Measurements from ENCODE around the gene CTNNA1.
A peak's percentile ranks its signal among the peaks of the same experiment; 100 is the strongest.
"Not testable (repeated sequence)": the region's sequence is repeated elsewhere in the genome, so short reads cannot be mapped to it uniquely, and the experiment has no call there.

Gene CTNNA1

DNA sequence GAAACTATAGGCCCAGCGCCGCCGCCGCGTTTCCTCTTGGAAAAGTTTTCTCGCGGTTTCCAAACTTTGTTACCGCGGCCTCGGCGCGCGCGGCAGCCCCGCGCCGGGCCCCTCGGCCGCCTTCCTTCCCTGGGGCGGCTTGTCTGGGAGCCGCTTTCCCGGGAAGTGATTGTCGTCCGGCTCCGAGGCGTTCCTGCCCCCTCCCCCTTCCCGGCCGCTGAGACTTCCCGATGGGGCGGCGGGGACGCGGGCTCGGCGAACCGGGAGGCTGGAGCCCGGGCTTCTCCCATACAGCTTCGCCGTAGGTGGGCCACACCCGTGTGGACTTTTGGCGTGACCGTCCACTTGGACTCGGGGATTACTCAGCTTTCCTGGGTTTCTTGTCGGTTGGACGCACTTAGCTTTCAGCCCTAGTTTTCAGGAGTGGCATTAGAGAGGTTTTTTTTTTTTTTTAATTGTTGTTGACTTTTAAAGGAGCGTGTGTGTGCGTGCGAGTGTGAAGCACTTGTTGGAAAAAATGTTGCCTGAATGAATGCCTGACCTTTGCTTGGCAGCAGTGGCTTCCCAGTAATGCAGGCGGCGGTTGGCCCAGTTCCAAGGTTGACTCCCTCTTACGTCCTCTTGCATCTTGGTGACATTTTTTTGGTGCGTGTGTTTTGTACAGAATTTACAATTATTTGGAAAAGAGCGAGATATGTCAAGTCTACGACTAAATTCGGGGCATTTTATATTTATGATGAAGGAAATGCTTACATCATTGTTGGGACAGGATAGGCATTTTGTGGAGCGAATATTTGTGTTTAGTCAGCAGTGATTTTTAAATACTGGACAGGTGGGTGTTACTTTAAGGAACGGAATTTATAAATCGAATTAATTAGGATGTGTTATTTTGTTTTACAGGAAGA lies 821 bp downstream of the CTNNA1 start:
- peak overlapping the region; percentile 67 for H3K4me3 ChIP-seq (ENCODE audit: low read length)
- DNase-seq (ENCODE audit: low read depth, low spot score), result no peak

- no peak for DNase-seq (ENCODE audit: low read depth, low spot score)
- H3K4me3 ChIP-seq (ENCODE audit: low read length), result no peak overlapping the region
Measured at GRCh38 chr5:138754699-138755057, 1.5 kb downstream of the CTNNA1 start.

DNA sequence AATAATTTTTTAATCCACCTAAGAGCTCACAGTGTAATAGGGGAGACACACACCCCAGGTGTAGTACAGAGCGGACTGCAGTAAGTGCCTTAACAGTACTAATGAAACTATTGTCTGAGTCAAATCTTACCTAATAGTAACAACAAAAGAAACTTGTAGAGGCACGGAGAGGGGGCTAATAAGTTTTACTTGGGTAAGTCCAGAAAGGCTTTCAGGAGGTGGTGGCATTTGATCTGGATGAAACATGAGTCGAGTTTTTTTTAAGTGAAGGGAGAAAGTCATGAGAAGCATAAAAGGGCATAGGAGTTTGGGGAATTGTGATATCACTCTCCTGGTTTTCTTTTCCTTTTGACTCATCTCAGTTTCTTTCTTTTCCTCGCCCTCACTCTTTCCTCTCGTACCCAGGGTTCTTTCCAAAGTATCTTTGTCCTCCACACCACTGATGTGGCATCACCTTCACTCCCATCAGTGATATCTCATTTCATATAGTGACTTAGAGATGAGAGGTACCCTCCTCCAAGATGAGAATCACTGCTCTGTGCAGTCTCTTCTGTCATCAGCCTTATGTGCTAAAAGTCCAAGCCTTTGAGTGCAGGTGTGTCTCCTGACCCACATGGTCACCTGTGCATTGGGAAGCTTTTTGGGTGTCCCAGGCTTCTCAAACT lies 2.0 kb downstream of the CTNNA1 start:
- DNase-seq (ENCODE audit: low read depth, low spot score), result no peak
- no peak overlapping the region for H3K4me3 ChIP-seq (ENCODE audit: low read length)

- no peak for DNase-seq (ENCODE audit: low read depth, low spot score)
Measured at GRCh38 chr5:138757061-138757776, 4.0 kb downstream of the CTNNA1 start.

GRCh38 chr5:138760448-138761110 lies 7.4 kb downstream of the CTNNA1 start:
- H3K4me3 ChIP-seq (ENCODE audit: low read length), result no peak overlapping the region
- no peak for DNase-seq (ENCODE audit: low read depth, low spot score)

More at GRCh38 chr5:138757061-138757776, 4.0 kb downstream of the CTNNA1 start:
- H3K4me3 ChIP-seq (ENCODE audit: low read length), result no peak overlapping the region

DNA sequence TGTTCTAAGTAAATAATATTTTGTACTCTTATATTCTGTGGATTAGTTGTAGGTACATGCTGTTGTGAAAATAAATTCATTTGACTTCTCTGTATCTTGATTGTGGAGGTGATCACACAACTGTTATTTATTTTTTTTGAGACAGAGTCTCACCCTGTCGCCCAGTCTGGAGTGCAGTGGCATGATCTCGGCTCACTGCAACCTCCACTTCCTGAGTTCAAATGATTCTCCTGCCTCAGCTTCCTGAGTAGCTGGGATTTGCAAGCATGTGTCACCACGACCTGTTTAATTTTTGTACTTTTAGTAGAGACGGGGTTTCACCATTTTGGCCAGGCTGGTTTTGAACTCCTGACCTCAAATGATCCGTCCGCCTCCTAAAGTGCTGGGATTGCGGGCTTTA lies 7.9 kb downstream of the CTNNA1 start:
- not testable (repeated sequence) for H3K4me3 ChIP-seq (ENCODE audit: low read length)
- peak; percentile 39 for DNase-seq (ENCODE audit: low read depth, low spot score)

- H3K4me3 ChIP-seq (ENCODE audit: low read length); DNase-seq (ENCODE audit: low read depth, low spot score): not testable (repeated sequence)
Measured at GRCh38 chr5:138761670-138762069, 8.4 kb downstream of the CTNNA1 start.

GRCh38 chr5:138762110-138762509 lies 8.9 kb downstream of the CTNNA1 start:
- H3K4me3 ChIP-seq (ENCODE audit: low read length), result no peak overlapping the region
- DNase-seq (ENCODE audit: low read depth, low spot score), result no peak

DNA sequence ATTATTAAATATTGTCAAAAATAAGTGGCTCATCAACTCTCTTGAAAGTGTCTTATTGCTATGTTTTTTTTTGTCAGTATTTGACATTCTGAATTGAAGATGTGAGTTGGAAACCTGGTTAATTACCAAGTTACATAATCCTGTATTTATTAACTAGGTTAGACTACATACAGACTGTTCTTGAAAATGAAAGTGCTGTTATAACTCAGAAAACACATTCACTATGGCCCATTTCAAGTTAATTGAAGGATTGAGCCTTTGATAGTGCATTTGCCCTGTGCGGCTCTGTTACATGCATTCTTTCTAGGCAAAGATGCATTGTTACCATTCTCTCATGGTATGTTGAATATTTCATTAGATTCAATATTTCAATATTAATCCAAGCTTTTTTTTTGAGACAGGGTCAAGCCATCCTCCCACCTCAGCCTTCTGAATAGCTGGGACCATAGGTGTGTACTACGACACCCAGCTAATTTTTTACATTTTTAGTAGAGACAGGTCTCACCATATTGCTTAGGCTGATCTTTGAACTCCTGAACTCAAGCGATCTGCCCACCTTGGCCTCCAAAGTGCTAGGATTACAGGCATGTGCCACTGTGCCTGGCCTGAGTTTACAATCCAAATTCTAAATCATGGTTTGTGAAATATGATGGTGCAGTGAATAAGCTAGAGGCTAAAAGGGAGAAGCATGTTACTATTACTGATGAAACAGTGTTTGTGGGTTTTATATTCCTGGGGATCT lies 10.0 kb downstream of the CTNNA1 start:
- no peak overlapping the region for H3K4me3 ChIP-seq (ENCODE audit: low read length)
- no peak for DNase-seq (ENCODE audit: low read depth, low spot score)

- no peak overlapping the region for H3K4me3 ChIP-seq (ENCODE audit: low read length)
- DNase-seq (ENCODE audit: low read depth, low spot score), result no peak
Measured at GRCh38 chr5:138770291-138770690, 17.1 kb downstream of the CTNNA1 start.

- H3K4me3 ChIP-seq (ENCODE audit: low read length), result no peak overlapping the region
- DNase-seq (ENCODE audit: low read depth, low spot score), result no peak
Measured at GRCh38 chr5:138770977-138771376, 17.8 kb downstream of the CTNNA1 start.

- DNase-seq (ENCODE audit: low read depth, low spot score), result no peak
- H3K4me3 ChIP-seq (ENCODE audit: low read length), result no peak overlapping the region
Measured at GRCh38 chr5:138772986-138773594, 19.9 kb downstream of the CTNNA1 start.

GRCh38 chr5:138773624-138774023 lies 20.4 kb downstream of the CTNNA1 start:
- not testable (repeated sequence) for H3K4me3 ChIP-seq (ENCODE audit: low read length); DNase-seq (ENCODE audit: low read depth, low spot score)

- no peak for DNase-seq (ENCODE audit: low read depth, low spot score)
- no peak overlapping the region for H3K4me3 ChIP-seq (ENCODE audit: low read length)
Measured at GRCh38 chr5:138775034-138775433, 21.8 kb downstream of the CTNNA1 start.

- DNase-seq (ENCODE audit: low read depth, low spot score), result no peak
- H3K4me3 ChIP-seq (ENCODE audit: low read length), result no peak overlapping the region
Measured at GRCh38 chr5:138778234-138778633, 25.0 kb downstream of the CTNNA1 start.

- H3K4me3 ChIP-seq (ENCODE audit: low read length), result no peak overlapping the region
- DNase-seq (ENCODE audit: low read depth, low spot score), result no peak
Measured at GRCh38 chr5:138783976-138784375, 30.8 kb downstream of the CTNNA1 start.

DNA sequence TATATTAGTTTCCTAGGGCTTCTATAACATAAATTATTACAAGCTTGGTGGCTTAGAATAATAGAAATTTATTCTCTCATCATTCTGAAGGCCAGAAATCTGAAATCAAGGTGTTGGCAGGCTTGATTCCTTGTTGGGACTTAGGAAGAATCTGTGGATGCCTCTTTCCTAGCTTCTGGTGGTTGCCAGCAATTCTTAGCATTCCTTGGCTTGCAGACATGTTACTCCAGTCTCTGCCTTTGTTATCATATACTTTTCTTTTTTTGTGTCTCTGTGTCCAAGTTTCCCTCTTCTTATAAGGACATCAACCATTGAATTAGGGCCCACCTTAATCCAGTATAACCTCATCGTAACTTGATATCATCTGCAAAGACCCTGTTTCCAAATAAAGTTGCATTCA lies 31.4 kb downstream of the CTNNA1 start:
- H3K4me3 ChIP-seq (ENCODE audit: low read length), result no peak overlapping the region
- no peak for DNase-seq (ENCODE audit: low read depth, low spot score)

DNA sequence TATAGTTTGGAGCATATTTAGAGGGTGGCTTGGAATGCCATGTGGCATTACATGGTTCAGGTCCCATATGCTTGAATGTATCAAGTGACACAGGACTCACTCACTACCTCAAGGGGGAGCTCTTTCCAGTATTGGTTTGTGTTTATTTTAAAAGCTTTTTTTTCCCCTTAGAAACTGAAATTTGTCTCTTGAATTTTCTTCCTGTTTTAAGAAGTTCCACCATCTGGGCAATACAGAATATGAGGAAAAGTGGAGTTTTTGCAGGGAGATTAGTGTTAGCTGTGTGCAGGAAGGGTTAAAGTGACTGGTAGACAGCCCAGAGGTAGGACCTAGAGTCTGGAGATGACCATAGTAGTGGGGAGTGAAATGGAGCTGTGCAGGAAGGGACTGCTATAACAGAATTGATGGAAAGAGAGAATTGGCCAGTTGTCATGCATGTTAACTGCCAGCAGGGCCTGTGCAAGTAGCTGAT lies 36.6 kb downstream of the CTNNA1 start:
- DNase-seq (ENCODE audit: low read depth, low spot score), result peak; percentile 32
- no peak overlapping the region for H3K4me3 ChIP-seq (ENCODE audit: low read length)
